Lower leg skin (tissue), 4 donors: ENCODE measurements around the gene DGKI. TPM values are rescaled to one million over a fixed set of nuclear protein-coding genes. Genes with fewer than 3 reads are reported as not detected.

Source experiments
- DNase-seq, 2 donors: peaks; one replicate each; pipeline ENCODE4 v3.0.0-alpha.2; 2019; ENCODE audit warnings: low spot score in 2 of 2
- H3K4me3 ChIP-seq: fragments of 200-600 bp; sonication (generic); 2 replicates; pipeline ENCODE4 v1.5.1; 2017; ENCODE audit warnings: mild to moderate bottlenecking, low read depth; ENCODE audit not compliant: poor library complexity, severe bottlenecking
- CTCF ChIP-seq, 3 donors: fragments of 450-650 bp; IDR thresholded peaks; one replicate each; pipeline ENCODE4 v1.5.1; 2016; ENCODE audit warnings: antibody characterized with exemption in 3 of 3, mild to moderate bottlenecking in 3 of 3, moderate library complexity in 2 of 3
- POLR2A ChIP-seq, 2 donors: fragments of 450-650 bp; IDR thresholded peaks; one replicate each; pipeline ENCODE4 v1.6.1; 2016 to 2017; ENCODE audit warnings: antibody characterized with exemption in 2 of 2, mild to moderate bottlenecking in 1 of 2, moderate library complexity in 1 of 2
- WGBS, 2 donors: methylation state at CpG; one replicate each; pipeline ENCODE4 v1.1.5; 2018; 5-methylcytosine and 5-hydroxymethylcytosine counted together
- intact Hi-C: fragments of 100-400 bp; cut with DNase I; formaldehyde crosslinking; loops from one replicate; pipeline ENCODE4 v1.15.0; 2023; ENCODE audit warnings: low total_unique reads
- total RNA-seq, 4 donors: library from RNA; depleted of rRNA; stranded (reverse); fragments of >200 nt; gene quantifications; one replicate each; pipeline ENCODE4 v1.1.0, GENCODE V29; 2016

Gene DGKI
- total RNA-seq, 4 donors from 2014 or later = 0.34 to 2.1 (median 1.3) TPM

- intact Hi-C loops = no loop called here
- no peak overlapping the region for H3K4me3 ChIP-seq
- WGBS, 2 donors = 48 to 65% methylated on average over 1 of the region's 1 CpG
- DNase-seq = no peak
- TF ChIP-seq POLR2A (IDR thresholded peaks at IDR 0.05) (no peak), CTCF (IDR thresholded peaks at IDR 0.05) (no peak)
These were observed 362.4 kb downstream of the DGKI start for GRCh38 chr7:137484326-137484725.

DNA sequence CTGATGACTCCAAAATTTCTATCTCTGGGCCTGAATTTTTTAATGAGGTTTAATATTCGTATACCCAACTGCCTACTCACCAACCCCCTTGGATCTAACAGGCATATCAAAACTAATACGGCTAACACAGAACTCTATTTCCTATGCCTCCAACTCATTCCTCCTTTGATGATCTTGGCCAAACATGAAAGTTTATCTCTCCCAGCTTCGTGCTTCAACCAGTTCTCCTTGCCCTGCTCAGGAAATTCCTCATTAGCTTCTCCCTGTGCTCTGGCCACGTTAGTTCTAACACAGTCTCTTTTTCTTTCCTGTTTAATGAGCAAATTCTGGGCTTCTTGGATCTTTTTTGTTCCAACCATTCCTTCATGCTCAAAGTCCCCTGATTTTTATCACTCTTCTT, 364.3 kb downstream of the DGKI start:
- WGBS, 2 donors = 40 to 52% methylated on average over 4 of the region's 4 CpGs
- no peak for TF ChIP-seq POLR2A (IDR thresholded peaks at IDR 0.05)
- no peak for TF ChIP-seq CTCF (IDR thresholded peaks at IDR 0.05)
- no peak overlapping the region for H3K4me3 ChIP-seq
- DNase-seq = no peak
- intact Hi-C loops = no loop called here

GRCh38 chr7:137480824-137481365, 365.9 kb downstream of the DGKI start:
- TF ChIP-seq POLR2A (IDR thresholded peaks at IDR 0.05) = no peak
- no peak for TF ChIP-seq CTCF (IDR thresholded peaks at IDR 0.05)
- WGBS, 2 donors = 44 to 53% methylated on average over 3 of the region's 3 CpGs
- intact Hi-C loops = no loop called here
- no peak overlapping the region for H3K4me3 ChIP-seq
- no peak for DNase-seq

DNA sequence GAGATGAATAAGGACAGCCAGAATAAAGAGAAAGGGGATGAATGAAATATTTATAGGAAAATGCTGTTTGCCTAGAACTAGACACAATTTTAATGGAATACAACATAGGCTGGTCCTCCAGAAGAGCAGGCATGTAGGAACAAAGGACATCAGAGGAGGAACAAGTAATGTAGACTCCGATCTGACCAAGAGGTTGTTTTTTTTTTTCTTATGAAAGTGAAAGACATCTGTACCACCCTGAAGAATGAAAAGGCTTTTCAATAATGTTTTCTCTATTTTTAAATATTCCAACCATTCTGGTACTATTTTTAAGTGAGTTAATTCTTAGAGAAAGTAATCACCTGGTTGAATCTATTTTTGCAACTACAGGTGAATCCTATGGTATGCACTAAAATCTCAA, 366.4 kb downstream of the DGKI start:
- no peak overlapping the region for H3K4me3 ChIP-seq
- intact Hi-C loops = no loop called here
- no peak for DNase-seq
- 74 to 80% methylated on average over 1 of the region's 1 CpG for WGBS, 2 donors
- TF ChIP-seq POLR2A (IDR thresholded peaks at IDR 0.05) (no peak), CTCF (IDR thresholded peaks at IDR 0.05) (no peak)

- intact Hi-C loops = no loop called here
- 59 to 79% methylated on average over 1 of the region's 1 CpG for WGBS, 2 donors
- H3K4me3 ChIP-seq = no peak overlapping the region
- no peak for TF ChIP-seq POLR2A (IDR thresholded peaks at IDR 0.05)
- TF ChIP-seq CTCF (IDR thresholded peaks at IDR 0.05) = no peak
- DNase-seq = no peak
These were observed 369.8 kb downstream of the DGKI start for GRCh38 chr7:137476937-137477336.

DNA sequence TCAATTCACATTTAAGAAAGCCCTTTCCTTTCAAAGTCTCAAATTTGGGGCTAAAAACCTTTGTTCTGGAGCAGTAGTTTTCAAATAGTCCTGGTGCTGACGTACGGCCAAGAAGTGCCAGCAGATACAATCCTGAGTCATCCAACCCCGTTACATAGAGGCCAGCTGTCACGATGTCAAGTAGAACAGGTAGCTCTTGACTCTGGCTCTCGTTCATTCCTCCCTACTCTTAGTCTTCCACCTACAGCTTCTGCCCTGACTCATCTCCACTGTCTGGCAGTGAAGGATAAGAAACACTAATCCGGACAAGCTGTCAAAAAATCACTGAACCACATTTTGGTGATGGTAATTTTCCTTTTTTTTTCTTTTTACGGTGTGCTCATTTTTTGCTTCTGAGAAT, 370.8 kb downstream of the DGKI start:
- TF ChIP-seq CTCF (IDR thresholded peaks at IDR 0.05) (no peak), POLR2A (IDR thresholded peaks at IDR 0.05) (no peak)
- intact Hi-C loops = no loop called here
- no peak overlapping the region for H3K4me3 ChIP-seq
- no peak for DNase-seq
- WGBS, 2 donors = 53 to 55% methylated on average over 7 of the region's 7 CpGs
